Endothelial cell of umbilical vein (primary cell): ENCODE results near the gene LTBP2. TPM values are rescaled to one million over a fixed set of nuclear protein-coding genes. Genes with fewer than 3 reads are reported as not detected.
A peak's percentile ranks its signal among the peaks of the same experiment; 100 is the strongest.

Experiments
- BruUV-seq: library from RNA; stranded (reverse); fragments of 400-500 nt; replicated peaks from 2 replicates; lab custom pipeline; 2021; lab: Mats Ljungman, UMichigan
- CTCF ChIA-PET: fragments of 300-600, 350-600 bp; sonication (Branson Sonifier 250); formaldehyde crosslinking; loops from one replicate; lab custom pipeline; 2021; ENCODE audit warnings: antibody characterized with exemption, inconsistent platforms; lab: Charles Lee
- POLR2A ChIA-PET: fragments of 300-600, 350-600 bp; sonication (Branson Sonifier 250); formaldehyde crosslinking; loops from one replicate; lab custom pipeline; 2021; ENCODE audit warnings: antibody characterized with exemption, inconsistent platforms; lab: Charles Lee
- DNase-seq: peaks from one replicate; pipeline ENCODE4 v3.0.0-alpha.2; 2011; ENCODE audit warnings: low read depth, low spot score
- FAIRE-seq: peaks from 2 replicates; lab custom pipeline; 2011; peaks lifted over from hg19 to GRCh38; lab: Jason Lieb, UNC
- H2AFZ ChIP-seq: 2 replicates; pipeline ENCODE4 v1.6.0; 2012; ENCODE audit warnings: low read depth, low read length, control low read depth, inconsistent platforms
- H3K27ac ChIP-seq: 2 replicates; pipeline ENCODE4 v1.5.1; 2011; ENCODE audit warnings: low read depth, mild to moderate bottlenecking, control low read depth, low read length, moderate library complexity; ENCODE audit not compliant: insufficient read depth
- H3K27me3 ChIP-seq, 2 experiments: 2 replicates each; pipeline versions ENCODE4 v1.6.0 to v1.6.1; 2011; ENCODE audit warnings: low read length in 2 of 2, mixed read lengths in 1 of 2; ENCODE audit not compliant: control insufficient read depth in 2 of 2, insufficient read depth in 2 of 2
- H3K36me3 ChIP-seq, 2 experiments: 2 replicates in 1 of 2; 3 replicates in 1 of 2; pipeline ENCODE4 v1.5.1; 2011; ENCODE audit warnings: low read length in 2 of 2, mild to moderate bottlenecking in 1 of 2, moderate library complexity in 1 of 2; ENCODE audit not compliant: control insufficient read depth in 2 of 2, insufficient read depth in 2 of 2; ENCODE audit errors: extremely low read depth in 1 of 2
- H3K4me1 ChIP-seq: 3 replicates; pipeline ENCODE4 v1.5.1; 2011; ENCODE audit warnings: mild to moderate bottlenecking, low read length; ENCODE audit not compliant: control insufficient read depth, insufficient read depth; ENCODE audit errors: extremely low read depth
- H3K4me2 ChIP-seq: 2 replicates; pipeline ENCODE4 v1.6.1; 2011; ENCODE audit warnings: low read length, control low read depth, mixed read lengths; ENCODE audit not compliant: insufficient read depth
- H3K4me3 ChIP-seq, 3 experiments: fragments of 200-600 bp in 1 of 3; sonication (generic), shearing (Covaris generic) in 1 of 3; replicated peaks in 1 of 3; 2 replicates each; pipeline ENCODE4 v1.5.1; 2011 to 2016; ENCODE audit warnings: control low read depth in 3 of 3, low read length in 3 of 3, mild to moderate bottlenecking in 2 of 3, inconsistent platforms in 1 of 3, low read depth in 1 of 3, moderate library complexity in 1 of 3; ENCODE audit not compliant: insufficient read depth in 1 of 3
- H3K79me2 ChIP-seq: 2 replicates; pipeline ENCODE4 v1.6.0; 2012; ENCODE audit warnings: low read length, inconsistent platforms; ENCODE audit not compliant: control insufficient read depth, insufficient read depth
- H3K9ac ChIP-seq: replicated peaks from 2 replicates; pipeline ENCODE3; 2011; ENCODE audit warnings: low read length, control low read depth; ENCODE audit not compliant: insufficient read depth; ENCODE audit errors: extremely low read depth
- H3K9me1 ChIP-seq: replicated peaks from 3 replicates; pipeline ENCODE4 v1.6.0; 2011; ENCODE audit warnings: mild to moderate bottlenecking, low read length; ENCODE audit not compliant: control insufficient read depth, insufficient read depth; ENCODE audit errors: extremely low read depth
- H3K9me3 ChIP-seq: replicated peaks from 2 replicates; pipeline ENCODE4 v1.5.1; 2012; ENCODE audit warnings: low read length, inconsistent platforms; ENCODE audit not compliant: control insufficient read depth, insufficient read depth
- H4K20me1 ChIP-seq: replicated peaks from 2 replicates; pipeline ENCODE3; 2011; ENCODE audit warnings: mild to moderate bottlenecking, low read length; ENCODE audit not compliant: control insufficient read depth, insufficient read depth; ENCODE audit errors: extremely low read depth
- EZH2 ChIP-seq: IDR thresholded peaks from 2 replicates; pipeline ENCODE4 v1.6.1; 2012; ENCODE audit warnings: borderline replicate concordance, low read depth, mild to moderate bottlenecking, moderate library complexity, low read length, inconsistent platforms; ENCODE audit not compliant: severe bottlenecking
- FOS ChIP-seq: IDR thresholded peaks from 2 replicates; pipeline ENCODE4 v1.6.1; 2011; ENCODE audit warnings: mild to moderate bottlenecking, low read length, moderate library complexity, borderline replicate concordance; ENCODE audit not compliant: insufficient read depth
- GATA2 ChIP-seq: IDR thresholded peaks from 2 replicates; pipeline ENCODE4 v1.7.0; 2011; ENCODE audit warnings: low read depth, mild to moderate bottlenecking, moderate library complexity, mixed read lengths, low read length; ENCODE audit not compliant: insufficient read length, insufficient read depth
- JUN ChIP-seq: IDR thresholded peaks from 2 replicates; pipeline ENCODE4 v1.6.1; 2011; ENCODE audit warnings: borderline replicate concordance, low read depth; ENCODE audit not compliant: insufficient read length, insufficient read depth
- MAX ChIP-seq: IDR thresholded peaks from 2 replicates; pipeline ENCODE4 v1.6.1; 2011; ENCODE audit not compliant: insufficient read depth, insufficient read length
- MYC ChIP-seq: IDR thresholded peaks from one replicate; pipeline ENCODE4 v1.6.1; 2011; ENCODE audit warnings: mild to moderate bottlenecking, low read depth, low read length
- POLR2A ChIP-seq: IDR thresholded peaks from 2 replicates; pipeline ENCODE4 v1.6.1; 2012; ENCODE audit warnings: low read depth, mild to moderate bottlenecking, control low read depth, low read length
- POLR2AphosphoS5 ChIP-seq: IDR thresholded peaks from 2 replicates; pipeline ENCODE4 v1.6.1; 2012; ENCODE audit warnings: low read depth, mild to moderate bottlenecking, control low read depth, low read length, moderate library complexity; ENCODE audit not compliant: insufficient read depth
- dilution Hi-C: fragments of 300-500 bp; cut with MboI; formaldehyde crosslinking; loops from one replicate; pipeline ENCODE4 v1.15.0; 2019; ENCODE audit warnings: low sequenced_read_pairs; ENCODE audit not compliant: extremely low pct_ligation_motif_present
- intact Hi-C: fragments of 100-400 bp; cut with micrococcal nuclease; formaldehyde crosslinking; loops from one replicate; pipeline ENCODE4 v1.10.0; 2022
- polyA plus RNA-seq, 4 experiments: library from polyadenylated mRNA; depleted of rRNA in 3 of 4; stranded (reverse) in 3 of 4; unstranded in 1 of 4; fragments of >200 nt; gene quantifications; 2 replicates each; pipeline versions ENCODE4 v1.2.1 to v1.2.3, GENCODE V29; 2011 to 2012; ENCODE audit warnings: missing spikeins in 1 of 4
- total RNA-seq: library from RNA; stranded (reverse); gene quantifications from 2 replicates; pipeline ENCODE4 v1.2.3, GENCODE V29; 2021
- TF ChIP-seq, protein P1 (sequence below), 2 donors: IDR thresholded peaks; 1 replicate in 1 of 2; 2 replicates in 1 of 2; pipeline ENCODE4 v1.5.1; 2011; ENCODE audit warnings: low read length in 2 of 2, mild to moderate bottlenecking in 2 of 2, moderate library complexity in 2 of 2, control low read depth in 1 of 2, inconsistent platforms in 1 of 2, low read depth in 1 of 2; ENCODE audit not compliant: insufficient read depth in 1 of 2; ENCODE audit errors: extremely low read depth in 1 of 2

Gene LTBP2
- total and polyA plus RNA-seq, 2 donors (not counting 3 experiments of a cell fraction or from before 2014, with no cell fraction given): 209 to 268 TPM

DNA sequence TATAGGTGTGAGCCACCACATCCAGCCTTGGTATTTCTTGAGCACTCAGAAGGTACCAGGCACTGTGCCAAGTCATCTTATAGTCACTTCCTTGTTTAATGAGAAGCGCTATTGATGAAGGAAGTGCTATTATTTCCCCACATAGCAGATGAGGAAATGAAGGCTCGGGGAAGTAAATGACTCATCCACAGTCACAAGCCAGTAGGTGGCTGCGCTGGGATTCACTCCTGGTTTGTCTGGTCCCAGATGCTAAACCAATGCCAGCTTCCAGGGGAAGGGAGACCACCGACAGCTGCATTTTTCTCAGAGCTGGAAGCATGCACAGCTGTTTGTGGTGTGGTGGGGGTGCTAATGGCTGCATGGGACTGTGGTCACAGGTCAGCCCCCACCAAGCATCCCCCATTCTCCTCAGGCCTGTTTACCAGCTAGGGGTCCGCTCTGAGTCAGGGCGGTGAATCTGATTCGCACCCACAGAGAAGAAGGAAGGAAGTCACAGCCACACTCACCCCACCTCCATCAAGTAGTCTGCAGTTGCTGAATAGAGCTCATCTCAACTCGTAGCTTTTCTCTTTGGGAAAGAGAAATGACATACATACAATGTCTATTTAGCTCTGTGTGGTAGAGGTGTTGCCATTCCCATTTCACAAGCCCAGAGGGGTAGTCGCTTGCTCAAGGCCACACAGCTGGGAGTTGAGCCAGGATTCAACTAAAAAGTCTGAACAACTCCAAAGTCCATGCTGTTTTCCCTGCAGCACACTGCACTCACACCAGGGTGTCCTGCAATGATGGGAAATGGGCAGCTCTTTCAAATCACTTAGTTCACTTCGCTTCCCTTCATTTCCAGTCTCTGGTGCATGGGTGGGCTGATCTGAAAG lies 6.3 kb upstream of the LTBP2 start:
- DNase-seq: peak; percentile 83
- peaks cover 25% of the 10 kb centered on the region for H3K79me2 ChIP-seq
- peak; percentile 91 for FAIRE-seq
- H4K20me1 ChIP-seq: no peaks in the 10 kb centered on the region
- H3K36me3 ChIP-seq: no peaks in the 10 kb centered on the region
- H3K4me1 ChIP-seq: peaks cover 85% of the 10 kb centered on the region
- ChIA-PET POLR2A (interaction anchor here (0.7 to 2.3 kb wide), 4 partner anchors 17 to 53 kb away, joined by 4 to 11 read pairs (median 5); no protein-coding TSS in a partner anchor), CTCF (interaction anchor here (0.7 to 7.8 kb wide), 10 partner anchors 7 to 186 kb away, joined by 3 to 87 read pairs (median 10); partner anchors contain the start of genes AREL1, FCF1 and LTBP2)
- dilution Hi-C loops (no loop called here), intact Hi-C loops (loop anchor here (1.0 to 5.0 kb wide), 4 partner anchors 40 to 369 kb away; partner anchors contain the start of genes AREL1 and FCF1)
- H3K4me3 ChIP-seq: no peak overlapping the region
- BruUV-seq: no TSS peak
- peak overlapping the region; percentile 98 for H3K27ac ChIP-seq
- no peaks in the 10 kb centered on the region for H3K9me3 ChIP-seq
- H3K27me3 ChIP-seq: no peaks in the 10 kb centered on the region
- H2AFZ ChIP-seq: no peak overlapping the region
- H3K9ac ChIP-seq: peak overlapping the region; percentile 86
- H3K4me2 ChIP-seq: peak overlapping the region; percentile 65
- H3K9me1 ChIP-seq: no peaks in the 10 kb centered on the region
- peak; percentile 93 for TF ChIP-seq FOS
- TF ChIP-seq GATA2: peak; percentile 72
- peak; percentile 95 for TF ChIP-seq JUN
- TF ChIP-seq POLR2A: peak; percentile 46
- TF ChIP-seq, protein P1, sequence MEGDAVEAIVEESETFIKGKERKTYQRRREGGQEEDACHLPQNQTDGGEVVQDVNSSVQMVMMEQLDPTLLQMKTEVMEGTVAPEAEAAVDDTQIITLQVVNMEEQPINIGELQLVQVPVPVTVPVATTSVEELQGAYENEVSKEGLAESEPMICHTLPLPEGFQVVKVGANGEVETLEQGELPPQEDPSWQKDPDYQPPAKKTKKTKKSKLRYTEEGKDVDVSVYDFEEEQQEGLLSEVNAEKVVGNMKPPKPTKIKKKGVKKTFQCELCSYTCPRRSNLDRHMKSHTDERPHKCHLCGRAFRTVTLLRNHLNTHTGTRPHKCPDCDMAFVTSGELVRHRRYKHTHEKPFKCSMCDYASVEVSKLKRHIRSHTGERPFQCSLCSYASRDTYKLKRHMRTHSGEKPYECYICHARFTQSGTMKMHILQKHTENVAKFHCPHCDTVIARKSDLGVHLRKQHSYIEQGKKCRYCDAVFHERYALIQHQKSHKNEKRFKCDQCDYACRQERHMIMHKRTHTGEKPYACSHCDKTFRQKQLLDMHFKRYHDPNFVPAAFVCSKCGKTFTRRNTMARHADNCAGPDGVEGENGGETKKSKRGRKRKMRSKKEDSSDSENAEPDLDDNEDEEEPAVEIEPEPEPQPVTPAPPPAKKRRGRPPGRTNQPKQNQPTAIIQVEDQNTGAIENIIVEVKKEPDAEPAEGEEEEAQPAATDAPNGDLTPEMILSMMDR (IDR thresholded peaks at IDR 0.05; ENCODE audit: extremely low read depth in 1 of 2, insufficient read depth in 1 of 2, low read depth in 1 of 2, low read length in 2 of 2): no peak
- peak; percentile 70 for TF ChIP-seq POLR2AphosphoS5
- no peak for TF ChIP-seq MYC
- TF ChIP-seq EZH2: no peak
- no peak for TF ChIP-seq MAX
